Vagina (tissue), 2 donors: ENCODE results near the gene TSC2. TPM values are rescaled to one million over a fixed set of nuclear protein-coding genes. Genes with fewer than 3 reads are reported as not detected.
"Not testable (repeated sequence)": the region's sequence is repeated elsewhere in the genome, so short reads cannot be mapped to it uniquely, and the experiment has no call there.

Experiments used
- DNase-seq, 2 donors: peaks; one replicate each; pipeline ENCODE4 v3.0.0-alpha.2; 2017; ENCODE audit errors: extremely low spot score in 2 of 2
- H3K27ac ChIP-seq: fragments of 200-600 bp; sonication (generic); one replicate; pipeline ENCODE4 v1.5.1; 2019
- H3K27me3 ChIP-seq: fragments of 200-600 bp; sonication (generic); one replicate; pipeline ENCODE4 v1.5.1; 2019
- H3K36me3 ChIP-seq, 2 donors: fragments of 200-600 bp; sonication (generic); one replicate each; pipeline ENCODE4 v1.5.1; 2017 to 2019
- H3K4me1 ChIP-seq: fragments of 200-600 bp; sonication (generic); one replicate; pipeline ENCODE4 v1.5.1; 2019
- H3K4me3 ChIP-seq, 2 donors: fragments of 200-600 bp; sonication (generic); 1 replicate in 1 of 2; 2 replicates in 1 of 2; pipeline ENCODE4 v1.5.1; 2016 to 2019
- H3K9me3 ChIP-seq: fragments of 200-600 bp; sonication (generic); one replicate; pipeline ENCODE4 v1.5.1; 2019
- POLR2A ChIP-seq, 2 donors: fragments of 450-650 bp; IDR thresholded peaks; one replicate each; pipeline ENCODE4 v1.6.1; 2017; ENCODE audit warnings: antibody characterized with exemption in 2 of 2, mild to moderate bottlenecking in 2 of 2, moderate library complexity in 2 of 2
- POLR2AphosphoS5 ChIP-seq, 2 donors: sonication (generic); formaldehyde crosslinking; IDR thresholded peaks; one replicate each; pipeline ENCODE4 v1.9.0; 2017; ENCODE audit warnings: antibody characterized with exemption in 2 of 2, mild to moderate bottlenecking in 2 of 2, low read depth in 1 of 2; ENCODE audit not compliant: insufficient read depth in 1 of 2
- intact Hi-C: fragments of 100-400 bp; cut with DNase I; formaldehyde crosslinking; loops from one replicate; pipeline ENCODE4 v1.15.1; 2023
- total RNA-seq: library from RNA; depleted of rRNA; stranded (reverse); fragments of >200 nt; gene quantifications from one replicate; pipeline ENCODE4 v1.2.3, GENCODE V29; 2016
- TF ChIP-seq, protein P1 (sequence below), 3 experiments: fragments of 450-650 bp in 2 of 3; fragments of 200-600 bp in 1 of 3; sonication (generic) in 1 of 3; IDR thresholded peaks; one replicate each; pipeline ENCODE4 v1.5.1; 2017 to 2019; ENCODE audit warnings: antibody characterized with exemption in 3 of 3, mild to moderate bottlenecking in 2 of 3, moderate library complexity in 2 of 3

TSC2 gene
- total RNA-seq, 1 donor from 2014 or later = 78.6 TPM

- Histone ChIP-seq H3K9me3 (no peaks in the 10 kb centered on the region), H3K4me3 (peak overlapping the region in 1 of 2 donors; percentile 19), H3K27me3 (no peaks in the 10 kb centered on the region), H3K27ac (peak overlapping the region; percentile 85), H3K36me3 (peaks cover 0 to 11% of the 10 kb centered on the region in 2 donors), H3K4me1 (peaks cover 68% of the 10 kb centered on the region)
- no peak for DNase-seq
- TF ChIP-seq POLR2AphosphoS5 (IDR thresholded peaks at IDR 0.05; ENCODE audit: insufficient read depth in 1 of 2, low read depth in 1 of 2) (no peak), POLR2A (IDR thresholded peaks at IDR 0.05) (no peak)
- intact Hi-C loops = no loop called here
Observed at GRCh38 chr16:2007081-2007836, 40.5 kb upstream of the TSC2 start.

DNA sequence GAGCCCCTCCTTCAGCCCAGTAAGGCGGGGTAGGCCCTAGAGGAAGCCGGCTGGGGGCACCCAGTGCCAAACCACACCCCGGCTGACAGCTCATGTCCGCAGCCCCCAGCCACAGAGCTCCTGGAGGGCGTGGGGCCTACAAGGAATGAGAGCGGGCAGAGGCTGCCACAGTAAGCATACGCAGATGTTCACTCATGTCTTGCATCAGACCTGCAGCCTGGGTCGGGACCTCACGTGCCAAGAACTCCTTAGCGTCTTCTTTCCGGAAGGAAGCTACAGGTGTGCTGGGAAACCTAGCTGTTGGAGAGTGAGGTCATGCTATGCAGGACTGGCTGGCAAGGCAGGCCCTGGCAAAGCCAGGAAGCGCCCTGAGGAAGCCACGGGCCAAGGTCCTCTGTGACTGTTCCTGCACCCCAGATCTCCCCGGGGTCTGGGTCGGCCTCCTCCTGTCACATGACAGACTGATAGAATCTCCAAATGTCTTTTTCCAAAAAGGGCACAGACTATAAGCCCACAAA is 39.7 kb upstream of the TSC2 start:
- TF ChIP-seq, protein P1, sequence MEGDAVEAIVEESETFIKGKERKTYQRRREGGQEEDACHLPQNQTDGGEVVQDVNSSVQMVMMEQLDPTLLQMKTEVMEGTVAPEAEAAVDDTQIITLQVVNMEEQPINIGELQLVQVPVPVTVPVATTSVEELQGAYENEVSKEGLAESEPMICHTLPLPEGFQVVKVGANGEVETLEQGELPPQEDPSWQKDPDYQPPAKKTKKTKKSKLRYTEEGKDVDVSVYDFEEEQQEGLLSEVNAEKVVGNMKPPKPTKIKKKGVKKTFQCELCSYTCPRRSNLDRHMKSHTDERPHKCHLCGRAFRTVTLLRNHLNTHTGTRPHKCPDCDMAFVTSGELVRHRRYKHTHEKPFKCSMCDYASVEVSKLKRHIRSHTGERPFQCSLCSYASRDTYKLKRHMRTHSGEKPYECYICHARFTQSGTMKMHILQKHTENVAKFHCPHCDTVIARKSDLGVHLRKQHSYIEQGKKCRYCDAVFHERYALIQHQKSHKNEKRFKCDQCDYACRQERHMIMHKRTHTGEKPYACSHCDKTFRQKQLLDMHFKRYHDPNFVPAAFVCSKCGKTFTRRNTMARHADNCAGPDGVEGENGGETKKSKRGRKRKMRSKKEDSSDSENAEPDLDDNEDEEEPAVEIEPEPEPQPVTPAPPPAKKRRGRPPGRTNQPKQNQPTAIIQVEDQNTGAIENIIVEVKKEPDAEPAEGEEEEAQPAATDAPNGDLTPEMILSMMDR (IDR thresholded peaks at IDR 0.05) = no peak
- TF ChIP-seq POLR2AphosphoS5 (IDR thresholded peaks at IDR 0.05; ENCODE audit: insufficient read depth in 1 of 2, low read depth in 1 of 2) = peak; percentile 35 to 48
- intact Hi-C loops = no loop called here

GRCh38 chr16:2008631-2009163 is 39.1 kb upstream of the TSC2 start:
- H3K36me3 ChIP-seq = no peaks in the 10 kb centered on the region
- peak overlapping the region; percentile 90 to 94 for H3K4me3 ChIP-seq
- no peaks in the 10 kb centered on the region for H3K27me3 ChIP-seq
- DNase-seq = no peak
- peak overlapping the region; percentile 85 for H3K27ac ChIP-seq
- peaks cover 63% of the 10 kb centered on the region for H3K4me1 ChIP-seq
- intact Hi-C loops = no loop called here
- TF ChIP-seq, protein P1 (IDR thresholded peaks at IDR 0.05) = no peak
- TF ChIP-seq POLR2AphosphoS5 (IDR thresholded peaks at IDR 0.05; ENCODE audit: insufficient read depth in 1 of 2, low read depth in 1 of 2) = no peak
- no peak for TF ChIP-seq POLR2A (IDR thresholded peaks at IDR 0.05)
- H3K9me3 ChIP-seq = no peaks in the 10 kb centered on the region

More for the DNA sequence above, 39.7 kb upstream of the TSC2 start:
- Histone ChIP-seq H3K36me3 (peaks cover 0 to 3% of the 10 kb centered on the region in 2 donors), H3K4me1 (peaks cover 68% of the 10 kb centered on the region), H3K27me3 (no peaks in the 10 kb centered on the region), H3K27ac (peak overlapping the region; percentile 85), H3K9me3 (no peaks in the 10 kb centered on the region), H3K4me3 (peak overlapping the region; percentile 19 to 94)
- no peak for DNase-seq

DNA sequence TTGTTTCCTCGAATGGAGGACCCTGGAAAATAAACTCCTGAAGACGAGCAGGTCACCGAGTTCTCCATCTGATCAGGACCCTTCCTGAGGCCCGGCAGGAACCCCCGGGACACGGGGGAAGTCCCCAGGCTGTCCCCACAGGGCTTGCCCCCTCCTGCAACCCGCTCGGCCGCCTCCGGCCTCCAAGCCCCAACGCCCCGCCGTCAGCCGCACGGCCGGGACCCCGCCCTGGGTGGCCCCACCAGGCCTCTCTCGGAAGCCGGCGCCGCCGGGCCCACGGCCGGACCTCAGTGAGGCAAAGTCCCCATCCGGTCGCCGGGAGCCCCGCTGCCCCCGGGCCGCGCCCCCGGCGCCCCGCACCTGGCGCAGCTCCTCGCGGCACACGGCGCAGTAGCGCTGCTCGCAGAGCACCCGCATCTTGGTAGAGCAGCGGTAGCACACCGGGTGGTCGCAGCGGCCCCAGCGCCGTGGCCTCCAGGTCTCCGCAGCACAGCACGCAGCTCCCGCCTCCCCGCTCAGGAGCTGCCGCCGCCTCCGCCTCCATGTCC is 38.5 kb upstream of the TSC2 start:
- no peak for TF ChIP-seq POLR2AphosphoS5 (IDR thresholded peaks at IDR 0.05; ENCODE audit: insufficient read depth in 1 of 2, low read depth in 1 of 2)
- no peak for TF ChIP-seq POLR2A (IDR thresholded peaks at IDR 0.05)
- TF ChIP-seq, protein P1 (IDR thresholded peaks at IDR 0.05) = no peak
- no peaks in the 10 kb centered on the region for H3K36me3 ChIP-seq
- peak overlapping the region; percentile 85 for H3K27ac ChIP-seq
- peaks cover 58% of the 10 kb centered on the region for H3K4me1 ChIP-seq
- no peak for DNase-seq
- no peaks in the 10 kb centered on the region for H3K27me3 ChIP-seq
- H3K9me3 ChIP-seq = no peaks in the 10 kb centered on the region
- intact Hi-C loops = no loop called here
- H3K4me3 ChIP-seq = peak overlapping the region; percentile 90 to 94

DNA sequence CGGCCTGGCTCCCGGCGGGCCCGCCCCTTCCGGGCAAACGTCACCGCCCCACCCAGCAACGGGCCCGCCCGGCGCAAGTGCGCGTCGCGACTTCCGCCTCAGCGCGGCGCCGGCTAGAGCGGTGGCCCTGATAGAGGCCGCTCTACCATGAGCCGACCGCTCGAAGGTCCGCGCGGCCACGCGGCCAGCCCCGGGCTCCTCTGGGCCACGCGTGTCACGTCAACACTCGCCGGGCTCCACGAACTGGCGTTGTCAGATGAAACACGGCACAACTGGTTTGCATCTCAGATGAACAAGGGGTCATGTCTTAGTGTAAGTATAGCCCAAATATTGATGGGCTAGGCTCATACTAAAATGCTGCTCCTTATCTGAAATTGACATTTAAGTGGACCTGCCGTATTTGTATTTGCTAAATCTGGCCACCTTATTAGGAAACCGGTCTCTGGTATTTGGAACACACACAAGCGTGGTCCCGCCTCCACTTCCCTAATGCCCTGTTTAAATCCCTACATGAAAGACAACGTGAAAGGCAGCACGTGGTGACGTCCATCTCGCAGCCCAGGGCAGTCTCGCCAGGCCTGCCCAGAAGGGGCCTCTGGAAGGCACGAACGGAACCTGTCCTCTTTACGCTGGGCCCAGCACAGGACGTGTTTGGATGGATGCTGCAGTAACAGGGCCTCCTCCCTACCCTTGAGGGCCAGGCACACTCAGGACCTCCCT is 37.8 kb upstream of the TSC2 start, which contains the start of gene ZNF598:
Gene ZNF598 (minus strand): TSS at position 31 of the 720 bp plus-strand sequence.
- Histone ChIP-seq H3K27me3 (no peaks in the 10 kb centered on the region), H3K4me1 (peaks cover 51% of the 10 kb centered on the region), H3K9me3 (no peaks in the 10 kb centered on the region), H3K4me3 (peak within 1 kb of the TSS; percentile 90 to 94), H3K27ac (peak within 1 kb of the TSS; percentile 85), H3K36me3 (no peaks in the 10 kb centered on the region)
- DNase-seq = no peak
- intact Hi-C loops = no loop called here
- TF ChIP-seq, protein P1 (IDR thresholded peaks at IDR 0.05) = no peak
- TF ChIP-seq POLR2AphosphoS5 (IDR thresholded peaks at IDR 0.05; ENCODE audit: insufficient read depth in 1 of 2, low read depth in 1 of 2) = peak; percentile 22 to 95
- peak in 1 of 2 donors; percentile 77 for TF ChIP-seq POLR2A (IDR thresholded peaks at IDR 0.05)

GRCh38 chr16:2011726-2012125 is 36.1 kb upstream of the TSC2 start:
- H3K27me3 ChIP-seq, DNase-seq, H3K9me3 ChIP-seq, H3K4me3 ChIP-seq, H3K36me3 ChIP-seq, intact Hi-C loops, H3K27ac ChIP-seq: not testable (repeated sequence)
- peaks cover 33% of the 10 kb centered on the region for H3K4me1 ChIP-seq
